OCI-LY7 (cell line): ENCODE data around the gene BACH2. TPM values are rescaled to one million over a fixed set of nuclear protein-coding genes. Genes with fewer than 3 reads are reported as not detected.

Experiments used
- BruUV-seq: library from RNA; stranded (reverse); fragments of 400-500 nt; replicated peaks from 2 replicates; lab custom pipeline; 2021; lab: Mats Ljungman, UMichigan
- CTCF ChIA-PET: fragments of 300-600 bp; sonication (Branson Sonifier 250); formaldehyde crosslinking; loops from one replicate; lab custom pipeline; 2022; ENCODE audit warnings: antibody characterized with exemption; ENCODE audit not compliant: unreplicated experiment; lab: Charles Lee
- POLR2A ChIA-PET: fragments of 300-600 bp; sonication (Branson Sonifier 250); formaldehyde crosslinking; loops from one replicate; lab custom pipeline; 2022; ENCODE audit warnings: antibody characterized with exemption; lab: Charles Lee
- DNase-seq: peaks from one replicate; pipeline ENCODE4 v3.0.0-alpha.2; 2015; ENCODE audit warnings: low spot score
- H2AFZ ChIP-seq: fragments of 200-600 bp; sonication (generic), shearing (Covaris generic); 2 replicates; pipeline ENCODE4 v1.6.1; 2014; ENCODE audit warnings: mild to moderate bottlenecking, antibody characterized with exemption, low read length, moderate library complexity
- H3K27ac ChIP-seq: fragments of 200-600 bp; sonication (generic); 2 replicates; pipeline ENCODE4 v1.5.1; 2014; ENCODE audit warnings: mixed run types, low read depth, mild to moderate bottlenecking, moderate library complexity, low read length, inconsistent platforms; ENCODE audit not compliant: poor library complexity, severe bottlenecking
- H3K36me3 ChIP-seq: fragments of 200-600 bp; sonication (generic); 2 replicates; pipeline ENCODE4 v1.6.1; 2014; ENCODE audit warnings: mild to moderate bottlenecking, antibody characterized with exemption, low read length, moderate library complexity, mixed read lengths; ENCODE audit not compliant: insufficient read depth
- H3K4me1 ChIP-seq: fragments of 200-600 bp; sonication (generic); 2 replicates; pipeline ENCODE4 v1.5.1; 2014; ENCODE audit warnings: mild to moderate bottlenecking, low read length; ENCODE audit not compliant: insufficient read depth, poor library complexity, severe bottlenecking
- H3K4me2 ChIP-seq: fragments of 200-600 bp; sonication (generic); 2 replicates; pipeline ENCODE4 v1.6.1; 2014; ENCODE audit warnings: mild to moderate bottlenecking, low read length
- H3K4me3 ChIP-seq: fragments of 200-600 bp; sonication (generic); 2 replicates; pipeline ENCODE4 v1.5.1; 2014; ENCODE audit warnings: mild to moderate bottlenecking, low read depth, low read length; ENCODE audit not compliant: poor library complexity, severe bottlenecking
- H3K79me2 ChIP-seq: fragments of 200-600 bp; sonication (generic); 2 replicates; pipeline ENCODE4 v1.6.1; 2016; ENCODE audit warnings: low read depth, mild to moderate bottlenecking, low read length, moderate library complexity, mixed read lengths; ENCODE audit not compliant: insufficient read depth
- H3K9me2 ChIP-seq: fragments of 200-600 bp; sonication (generic); 2 replicates; pipeline ENCODE4 v1.6.1; 2016; ENCODE audit warnings: mild to moderate bottlenecking, low read length, mixed read lengths; ENCODE audit not compliant: insufficient read depth
- H3K9me3 ChIP-seq: fragments of 200-600 bp; sonication (generic); 2 replicates; pipeline ENCODE4 v1.6.1; 2014; ENCODE audit warnings: mild to moderate bottlenecking, mixed run types, low read length, mixed read lengths
- H4K20me1 ChIP-seq: fragments of 200-600 bp; sonication (generic); 2 replicates; pipeline ENCODE4 v1.6.1; 2014; ENCODE audit warnings: mild to moderate bottlenecking, antibody characterized with exemption, low read length, moderate library complexity, mixed read lengths; ENCODE audit not compliant: insufficient read depth
- CTCF ChIP-seq: fragments of 200-600 bp; sonication (generic); conservative IDR thresholded peaks from 2 replicates; pipeline ENCODE4 v1.5.1; 2014; ENCODE audit warnings: mild to moderate bottlenecking, antibody characterized with exemption, low read length, moderate library complexity, mixed read lengths
- EZH2phosphoT487 ChIP-seq: fragments of 200-600 bp; sonication (generic); IDR thresholded peaks from 2 replicates; pipeline ENCODE4 v1.6.1; 2018; ENCODE audit warnings: low read depth, borderline replicate concordance, mild to moderate bottlenecking, mixed run types, antibody characterized with exemption, low read length, moderate library complexity, mixed read lengths
- intact Hi-C: fragments of 100-400 bp; cut with micrococcal nuclease; formaldehyde crosslinking; loops from one replicate; pipeline ENCODE4 v1.10.0; 2022; ENCODE audit not compliant: unreplicated experiment
- total RNA-seq, 2 experiments: library from RNA; depleted of rRNA in 1 of 2; stranded (reverse); fragments of >200 nt in 1 of 2; shearing (Covaris generic) in 1 of 2; gene quantifications; 2 replicates each; pipeline ENCODE4 v1.2.3, GENCODE V29; 2014 to 2022

Gene BACH2
- total RNA-seq, 2 experiments from 2014 or later = 92.0 to 163 TPM

GRCh38 chr6:89970072-89970471 lies 326.6 kb downstream of the BACH2 start:
- TF ChIP-seq EZH2phosphoT487 (no peak), CTCF (no peak)
- Histone ChIP-seq H3K79me2 (no peaks in the 10 kb centered on the region), H3K4me3 (no peak overlapping the region), H3K4me1 (no peaks in the 10 kb centered on the region), H3K4me2 (no peak overlapping the region), H4K20me1 (no peaks in the 10 kb centered on the region), H3K9me2 (no peaks in the 10 kb centered on the region), H3K27ac (no peak overlapping the region), H3K9me3 (no peaks in the 10 kb centered on the region), H3K36me3 (peaks cover 75% of the 10 kb centered on the region), H2AFZ (no peak overlapping the region)
- intact Hi-C loops = no loop called here
- no TSS peak for BruUV-seq
- POLR2A ChIA-PET = interaction anchor here (0.7 kb wide), 1 partner anchor 473 kb away, joined by 3 read pairs; no protein-coding TSS in a partner anchor
- CTCF ChIA-PET = no interaction called here
- DNase-seq = no peak

GRCh38 chr6:89966913-89967312 lies 329.7 kb downstream of the BACH2 start:
- POLR2A ChIA-PET = interaction anchor here (0.6 kb wide), 1 partner anchor 10 kb away, joined by 3 read pairs; no protein-coding TSS in a partner anchor
- no peak overlapping the region for H3K27ac ChIP-seq

More at GRCh38 chr6:89966913-89967312, 329.7 kb downstream of the BACH2 start:
- Histone ChIP-seq H3K4me1 (no peaks in the 10 kb centered on the region), H4K20me1 (no peaks in the 10 kb centered on the region), H3K79me2 (no peaks in the 10 kb centered on the region), H3K9me2 (no peaks in the 10 kb centered on the region), H3K36me3 (peaks cover 74% of the 10 kb centered on the region), H3K9me3 (no peaks in the 10 kb centered on the region), H2AFZ (no peak overlapping the region), H3K4me3 (no peak overlapping the region), H3K4me2 (no peak overlapping the region)
- TF ChIP-seq CTCF = no peak
- TF ChIP-seq EZH2phosphoT487 = no peak
- CTCF ChIA-PET = no interaction called here
- intact Hi-C loops = no loop called here
- BruUV-seq = no TSS peak
- DNase-seq = no peak
